H1 (cell line): ENCODE results near the gene RBP3. TPM values are rescaled to one million over a fixed set of nuclear protein-coding genes. Genes with fewer than 3 reads are reported as not detected.

ENCODE experiments used
- CTCF ChIA-PET: fragments of 300-600 bp; sonication (Branson Sonifier 250); formaldehyde crosslinking; loops from one replicate; lab custom pipeline; 2021; ENCODE audit not compliant: partially characterized antibody; lab: Charles Lee
- POLR2A ChIA-PET: fragments of 300-600 bp; sonication (Branson Sonifier 250); formaldehyde crosslinking; loops from one replicate; lab custom pipeline; 2021; ENCODE audit warnings: inconsistent platforms; ENCODE audit not compliant: partially characterized antibody; lab: Charles Lee
- DNase-seq, 2 experiments: peaks; one replicate each; pipeline versions ENCODE4 v3.0.0 to v3.0.0-alpha.2; 2010 to 2022; ENCODE audit warnings: low spot score in 2 of 2, low read depth in 1 of 2, mixed read lengths in 1 of 2
- FAIRE-seq: peaks from 2 replicates; lab custom pipeline; 2011; peaks lifted over from hg19 to GRCh38; lab: Jason Lieb, UNC
- H2AFZ ChIP-seq: 2 replicates; pipeline ENCODE4 v1.8.1; 2012; ENCODE audit warnings: low read length, inconsistent platforms
- H2AK5ac ChIP-seq: 2 replicates; pipeline ENCODE4 v1.6.1; 2013; ENCODE audit warnings: low read depth, low read length
- H2BK120ac ChIP-seq: replicated peaks from 2 replicates; pipeline ENCODE3; 2013; ENCODE audit warnings: low read depth, low read length, inconsistent platforms
- H2BK12ac ChIP-seq: 2 replicates; pipeline ENCODE4 v1.6.1; 2013; ENCODE audit warnings: low read depth, low read length
- H2BK15ac ChIP-seq: 2 replicates; pipeline ENCODE4 v1.6.1; 2013; ENCODE audit warnings: low read length
- H2BK20ac ChIP-seq: 2 replicates; pipeline ENCODE4 v1.6.1; 2013; ENCODE audit warnings: low read length
- H2BK5ac ChIP-seq: 2 replicates; pipeline ENCODE4 v1.6.1; 2013; ENCODE audit warnings: low read depth, low read length
- H3K14ac ChIP-seq: 2 replicates; pipeline ENCODE4 v1.6.1; 2013; ENCODE audit warnings: inconsistent platforms; ENCODE audit not compliant: insufficient read length
- H3K18ac ChIP-seq: 2 replicates; pipeline ENCODE4 v1.6.1; 2013; ENCODE audit warnings: low read length; ENCODE audit errors: extremely low read depth
- H3K23ac ChIP-seq: 2 replicates; pipeline ENCODE4 v1.6.1; 2013; ENCODE audit warnings: inconsistent platforms; ENCODE audit not compliant: insufficient read length
- H3K23me2 ChIP-seq: 2 replicates; pipeline ENCODE4 v1.6.1; 2013; ENCODE audit warnings: low read depth, low read length
- H3K27ac ChIP-seq: 2 replicates; pipeline ENCODE4 v1.6.1; 2011; ENCODE audit warnings: low read depth, low read length, inconsistent platforms
- H3K27me3 ChIP-seq, 4 experiments: replicated peaks in 1 of 4; 1 replicate in 1 of 4; 2 replicates in 3 of 4; pipeline versions ENCODE4 v1.6.1 to v1.8.1; 2011 to 2013; ENCODE audit warnings: low read length in 3 of 4, mild to moderate bottlenecking in 3 of 4, inconsistent platforms in 2 of 4, mixed read lengths in 2 of 4, moderate library complexity in 1 of 4; ENCODE audit not compliant: control insufficient read depth in 3 of 4, insufficient read depth in 3 of 4; ENCODE audit errors: extremely low read depth in 1 of 4
- H3K36me3 ChIP-seq, 4 experiments: 2 replicates each; pipeline versions ENCODE4 v1.6.1 to v1.8.1; 2011 to 2013; ENCODE audit warnings: mild to moderate bottlenecking in 4 of 4, low read length in 3 of 4, moderate library complexity in 2 of 4, control low read depth in 1 of 4, inconsistent platforms in 1 of 4; ENCODE audit not compliant: insufficient read depth in 4 of 4, control insufficient read depth in 2 of 4
- H3K4ac ChIP-seq: replicated peaks from 2 replicates; pipeline ENCODE3; 2013; ENCODE audit warnings: low read length, low read depth, mixed read lengths, inconsistent platforms; ENCODE audit not compliant: insufficient read length
- H3K4me1 ChIP-seq, 4 experiments: replicated peaks in 1 of 4; 1 replicate in 1 of 4; 2 replicates in 3 of 4; pipeline versions ENCODE4 v1.6.1 to v1.8.1; 2011 to 2013; ENCODE audit warnings: low read length in 3 of 4, inconsistent platforms in 2 of 4, mixed read lengths in 1 of 4; ENCODE audit not compliant: insufficient read depth in 4 of 4, control insufficient read depth in 3 of 4
- H3K4me2 ChIP-seq, 2 experiments: 2 replicates each; pipeline versions ENCODE4 v1.6.1 to v1.8.1; 2011 to 2013; ENCODE audit warnings: low read depth in 2 of 2, low read length in 2 of 2, control low read depth in 1 of 2, inconsistent platforms in 1 of 2, mild to moderate bottlenecking in 1 of 2; ENCODE audit not compliant: insufficient read depth in 1 of 2
- H3K4me3 ChIP-seq, 4 experiments: fragments of 200-600, 300-600 bp in 1 of 4; sonication (generic), shearing (Covaris generic), sonication (Bioruptor Twin) in 1 of 4; 2 replicates each; pipeline versions ENCODE4 v1.5.1 to v1.8.1; 2011 to 2016; ENCODE audit warnings: low read length in 4 of 4, low read depth in 3 of 4, control low read depth in 2 of 4, inconsistent platforms in 2 of 4, mild to moderate bottlenecking in 2 of 4, mixed read lengths in 1 of 4, moderate library complexity in 1 of 4; ENCODE audit not compliant: insufficient read depth in 2 of 4; ENCODE audit errors: extremely low read depth in 1 of 4
- H3K56ac ChIP-seq: replicated peaks from 2 replicates; pipeline ENCODE3; 2013; ENCODE audit warnings: low read depth, mild to moderate bottlenecking, mixed read lengths, low read length, inconsistent platforms; ENCODE audit not compliant: insufficient read length
- H3K79me1 ChIP-seq: 2 replicates; pipeline ENCODE4 v1.6.1; 2013; ENCODE audit warnings: low read depth, low read length, control low read depth
- H3K79me2 ChIP-seq, 2 experiments: 2 replicates each; pipeline versions ENCODE4 v1.6.1 to v1.8.1; 2012 to 2013; ENCODE audit warnings: low read length in 2 of 2, mild to moderate bottlenecking in 2 of 2, inconsistent platforms in 1 of 2; ENCODE audit not compliant: insufficient read depth in 2 of 2, control insufficient read depth in 1 of 2
- H3K9ac ChIP-seq, 4 experiments: replicated peaks in 1 of 4; 1 replicate in 1 of 4; 2 replicates in 3 of 4; pipeline versions ENCODE4 v1.6.1 to v1.8.1; 2011 to 2013; ENCODE audit warnings: low read depth in 3 of 4, low read length in 3 of 4, control low read depth in 2 of 4, mild to moderate bottlenecking in 2 of 4, moderate library complexity in 2 of 4, inconsistent platforms in 1 of 4; ENCODE audit errors: extremely low read depth in 1 of 4
- H3K9me3 ChIP-seq, 2 experiments: 2 replicates each; pipeline versions ENCODE4 v1.6.1 to v1.8.1; 2012 to 2013; ENCODE audit warnings: mild to moderate bottlenecking in 2 of 2, moderate library complexity in 2 of 2, control low read depth in 1 of 2, inconsistent platforms in 1 of 2, low read depth in 1 of 2, low read length in 1 of 2, mixed read lengths in 1 of 2; ENCODE audit not compliant: insufficient read depth in 2 of 2
- H4K20me1 ChIP-seq, 2 experiments: replicated peaks in 1 of 2; 2 replicates each; pipeline versions ENCODE3 to v1.8.1; 2011 to 2013; ENCODE audit warnings: inconsistent platforms in 2 of 2, low read length in 2 of 2, mild to moderate bottlenecking in 1 of 2; ENCODE audit not compliant: insufficient read depth in 2 of 2, control insufficient read depth in 1 of 2
- H4K5ac ChIP-seq: 2 replicates; pipeline ENCODE4 v1.6.1; 2013; ENCODE audit warnings: low read length, low read depth, mixed read lengths, inconsistent platforms; ENCODE audit not compliant: insufficient read length
- H4K8ac ChIP-seq: 2 replicates; pipeline ENCODE4 v1.8.0; 2013; ENCODE audit warnings: mild to moderate bottlenecking, moderate library complexity, low read length, inconsistent platforms; ENCODE audit not compliant: insufficient read depth; ENCODE audit errors: extremely low read depth
- H4K91ac ChIP-seq: replicated peaks from 2 replicates; pipeline ENCODE3; 2013; ENCODE audit warnings: low read length, mixed read lengths, inconsistent platforms; ENCODE audit not compliant: insufficient read length
- WGBS, 2 experiments: shearing (Covaris generic) in 1 of 2; methylation state at CpG; one replicate each; pipeline versions ENCODE4 v1.1.6 to v1.1.7; 2013 to 2015; ENCODE audit warnings: low lambda C conversion rate in 2 of 2, mixed read lengths in 2 of 2, inconsistent platforms in 1 of 2, low coverage in 1 of 2, missing lambda C conversion rate in 1 of 2; ENCODE audit not compliant: insufficient replicate concordance in 2 of 2, insufficient coverage in 1 of 2, insufficient read length in 1 of 2; ENCODE audit errors: extremely low coverage in 1 of 2, missing lambda C conversion rate in 1 of 2; 5-methylcytosine and 5-hydroxymethylcytosine counted together
- polyA plus RNA-seq, 7 experiments: library from polyadenylated mRNA; depleted of rRNA in 3 of 7; stranded (reverse) in 5 of 7; unstranded in 2 of 7; fragments of >200 nt in 5 of 7; fragments of 200-250 nt in 2 of 7; gene quantifications; 1 replicate in 5 of 7; 2 replicates in 1 of 7; 4 replicates in 1 of 7; pipeline versions ENCODE4 v1.2.1 to v1.2.3, GENCODE V29; 2011 to 2013; ENCODE audit warnings: missing spikeins in 2 of 7, mixed read lengths in 2 of 7
- total RNA-seq: library from RNA; stranded (reverse); fragmentation: NEBNext Ultra II Directional; extraction: Animal tissue kit (Norgen Biotek cat#: 25700); gene quantifications from 2 replicates; pipeline ENCODE4 v1.2.1, GENCODE V29; 2021

RBP3 gene
- total and polyA plus RNA-seq, 2 of the 8 experiments (the other 6 are each of a cell fraction or from before 2014, with no cell fraction given), result not detected

GRCh38 chr10:47367646-47368045 lies 19.5 kb downstream of the RBP3 start:
- Histone ChIP-seq H3K36me3 (no peaks in the 10 kb centered on the region), H2AK5ac (no peak overlapping the region), H3K9ac (no peak overlapping the region), H2BK5ac (no peak overlapping the region), H3K18ac (no peak overlapping the region), H4K20me1 (peaks cover 0 to 1% of the 10 kb centered on the region in 2 experiments), H3K9me3 (no peaks in the 10 kb centered on the region), H3K27me3 (no peaks in the 10 kb centered on the region), H2BK120ac (no peak overlapping the region), H3K23ac (no peak overlapping the region), H3K56ac (no peak overlapping the region), H3K4ac (no peak overlapping the region), H3K14ac (no peak overlapping the region), H3K27ac (no peak overlapping the region), H2AFZ (no peak overlapping the region), H3K4me1 (peaks cover 2 to 12% (median 5%) of the 10 kb centered on the region in 4 experiments; a peak in 6 of 7 replicates), H4K5ac (no peak overlapping the region), H3K23me2 (no peaks in the 10 kb centered on the region), H3K4me2 (no peak overlapping the region), H3K79me1 (no peaks in the 10 kb centered on the region), H2BK12ac (no peak overlapping the region), H4K8ac (no peak overlapping the region), H2BK15ac (no peak overlapping the region), H4K91ac (no peak overlapping the region), H3K4me3 (no peak overlapping the region), H3K79me2 (no peaks in the 10 kb centered on the region), H2BK20ac (no peak overlapping the region)
- DNase-seq (no peak), FAIRE-seq (no peak)
- 80% methylated on average over 7 of the region's 11 CpGs; no CpG with 5 or more reads in 1 of the 2 experiments for WGBS, 2 experiments
- ChIA-PET POLR2A (interaction anchor here (2.8 kb wide), 1 partner anchor 16 kb away, joined by 8 read pairs; the partner anchor contains the start of gene ZNF488), CTCF (interaction anchor here (1.4 to 2.9 kb wide), 4 partner anchors 10 to 354 kb away, joined by 3 to 9 read pairs (median 6); no protein-coding TSS in a partner anchor)
